ENCODE results near the gene FAM193A. TPM values are rescaled to one million over a fixed set of nuclear protein-coding genes. Genes with fewer than 3 reads are reported as not detected.

Gene FAM193A
- total RNA-seq, 1 donor from 2014 or later: 28.9 TPM

DNA sequence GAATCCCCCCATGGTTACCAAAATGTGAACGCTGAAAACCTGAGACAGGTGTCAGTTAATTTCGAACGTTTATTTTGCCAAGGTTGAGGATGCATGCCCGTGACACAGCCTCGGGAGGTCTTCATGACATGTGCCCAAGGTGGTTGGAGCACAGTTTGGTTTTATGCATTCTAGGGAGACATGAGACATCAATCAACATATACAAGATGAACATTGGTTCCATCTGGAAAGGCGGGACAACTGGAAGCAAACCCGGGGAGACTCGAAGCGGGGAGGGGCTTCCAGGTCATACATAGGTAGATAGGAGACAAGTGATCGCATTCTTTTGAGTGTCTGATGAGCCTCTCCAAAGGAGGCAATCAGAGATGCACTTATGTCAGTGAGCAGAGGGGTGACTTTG lies 245.5 kb downstream of the FAM193A start:
- Histone ChIP-seq H3K27ac (no peak overlapping the region), H3K9me3 (no peaks in the 10 kb centered on the region), H3K36me3 (no peaks in the 10 kb centered on the region), H3K27me3 (no peaks in the 10 kb centered on the region), H3K4me3 (no peak overlapping the region), H3K4me1 (peaks cover 5% of the 10 kb centered on the region)
- TF ChIP-seq, protein P1, sequence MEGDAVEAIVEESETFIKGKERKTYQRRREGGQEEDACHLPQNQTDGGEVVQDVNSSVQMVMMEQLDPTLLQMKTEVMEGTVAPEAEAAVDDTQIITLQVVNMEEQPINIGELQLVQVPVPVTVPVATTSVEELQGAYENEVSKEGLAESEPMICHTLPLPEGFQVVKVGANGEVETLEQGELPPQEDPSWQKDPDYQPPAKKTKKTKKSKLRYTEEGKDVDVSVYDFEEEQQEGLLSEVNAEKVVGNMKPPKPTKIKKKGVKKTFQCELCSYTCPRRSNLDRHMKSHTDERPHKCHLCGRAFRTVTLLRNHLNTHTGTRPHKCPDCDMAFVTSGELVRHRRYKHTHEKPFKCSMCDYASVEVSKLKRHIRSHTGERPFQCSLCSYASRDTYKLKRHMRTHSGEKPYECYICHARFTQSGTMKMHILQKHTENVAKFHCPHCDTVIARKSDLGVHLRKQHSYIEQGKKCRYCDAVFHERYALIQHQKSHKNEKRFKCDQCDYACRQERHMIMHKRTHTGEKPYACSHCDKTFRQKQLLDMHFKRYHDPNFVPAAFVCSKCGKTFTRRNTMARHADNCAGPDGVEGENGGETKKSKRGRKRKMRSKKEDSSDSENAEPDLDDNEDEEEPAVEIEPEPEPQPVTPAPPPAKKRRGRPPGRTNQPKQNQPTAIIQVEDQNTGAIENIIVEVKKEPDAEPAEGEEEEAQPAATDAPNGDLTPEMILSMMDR (IDR thresholded peaks at IDR 0.05): no peak
- intact Hi-C loops (cut with DNase I): no loop called here
- peak; percentile 13 for DNase-seq
- ATAC-seq: no peak

Other genes starting within 250 kb of the FAM193A start
- gene ZFYVE28, start 118.0 kb upstream of the FAM193A start, total RNA-seq: 16.6 TPM
- not detected for gene CFAP99, start 117.7 kb upstream of the FAM193A start, total RNA-seq
- 41.0 TPM for gene RNF4, start 67.5 kb upstream of the FAM193A start, total RNA-seq
- gene TNIP2, start 219.7 kb downstream of the FAM193A start, total RNA-seq: 43.4 TPM

Data from upper lobe of right lung (tissue), 1 donor.